ENCODE measurements around the gene SMAP1.

The SMAP1 gene

DNA sequence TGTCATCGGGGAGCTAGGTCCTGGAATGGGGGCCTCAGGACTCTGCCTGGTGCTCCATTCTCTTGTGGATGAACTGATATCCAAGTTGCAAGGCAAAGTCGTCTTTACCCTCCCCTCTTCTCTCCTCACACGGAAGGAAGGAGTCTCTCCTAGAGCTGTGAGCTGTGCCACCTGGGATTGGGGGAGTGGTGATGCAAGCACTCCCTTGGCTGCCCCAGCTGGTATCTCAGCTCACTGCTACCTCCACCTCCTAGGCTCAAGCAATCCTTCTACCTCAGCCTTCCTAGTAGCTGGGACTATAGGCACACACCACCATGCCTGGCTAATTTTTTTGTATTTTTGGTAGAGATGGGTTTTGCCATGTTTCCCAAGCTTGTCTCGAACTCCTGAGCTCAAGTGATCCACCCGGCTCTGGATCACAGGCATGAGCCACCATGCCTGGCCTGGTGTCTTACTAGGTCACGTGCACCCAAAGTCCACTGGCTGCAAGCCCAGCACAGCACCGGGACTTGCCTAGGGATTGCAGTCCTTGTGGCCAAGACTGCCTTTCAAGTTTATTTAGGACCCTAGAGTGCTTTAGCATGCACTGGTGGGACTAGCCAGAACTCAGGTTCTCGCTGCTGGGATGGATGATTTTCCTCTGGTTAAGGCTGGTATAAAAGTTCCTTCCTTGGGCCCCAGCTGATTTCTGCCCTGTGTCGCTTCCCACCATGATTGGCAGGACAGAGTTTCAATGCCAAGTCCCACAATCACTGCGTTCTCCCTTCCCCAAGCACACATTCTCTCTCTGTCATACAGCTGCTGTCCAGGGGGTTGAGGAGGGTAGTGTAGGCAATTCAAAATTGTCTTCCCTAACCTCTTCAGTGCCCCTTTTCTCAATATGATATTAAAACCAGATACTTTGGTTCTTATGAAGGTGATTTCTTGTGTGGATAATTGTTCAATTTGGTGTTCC is 33.5 kb downstream of the SMAP1 start:
- H3K27ac ChIP-seq, result no peak overlapping the region
- no peak for TF ChIP-seq ZFX (IDR thresholded peaks at IDR 0.05; ENCODE audit: borderline replicate concordance)
- TF ChIP-seq, protein P1, sequence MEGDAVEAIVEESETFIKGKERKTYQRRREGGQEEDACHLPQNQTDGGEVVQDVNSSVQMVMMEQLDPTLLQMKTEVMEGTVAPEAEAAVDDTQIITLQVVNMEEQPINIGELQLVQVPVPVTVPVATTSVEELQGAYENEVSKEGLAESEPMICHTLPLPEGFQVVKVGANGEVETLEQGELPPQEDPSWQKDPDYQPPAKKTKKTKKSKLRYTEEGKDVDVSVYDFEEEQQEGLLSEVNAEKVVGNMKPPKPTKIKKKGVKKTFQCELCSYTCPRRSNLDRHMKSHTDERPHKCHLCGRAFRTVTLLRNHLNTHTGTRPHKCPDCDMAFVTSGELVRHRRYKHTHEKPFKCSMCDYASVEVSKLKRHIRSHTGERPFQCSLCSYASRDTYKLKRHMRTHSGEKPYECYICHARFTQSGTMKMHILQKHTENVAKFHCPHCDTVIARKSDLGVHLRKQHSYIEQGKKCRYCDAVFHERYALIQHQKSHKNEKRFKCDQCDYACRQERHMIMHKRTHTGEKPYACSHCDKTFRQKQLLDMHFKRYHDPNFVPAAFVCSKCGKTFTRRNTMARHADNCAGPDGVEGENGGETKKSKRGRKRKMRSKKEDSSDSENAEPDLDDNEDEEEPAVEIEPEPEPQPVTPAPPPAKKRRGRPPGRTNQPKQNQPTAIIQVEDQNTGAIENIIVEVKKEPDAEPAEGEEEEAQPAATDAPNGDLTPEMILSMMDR (IDR thresholded peaks at IDR 0.05), result no peak

DNA sequence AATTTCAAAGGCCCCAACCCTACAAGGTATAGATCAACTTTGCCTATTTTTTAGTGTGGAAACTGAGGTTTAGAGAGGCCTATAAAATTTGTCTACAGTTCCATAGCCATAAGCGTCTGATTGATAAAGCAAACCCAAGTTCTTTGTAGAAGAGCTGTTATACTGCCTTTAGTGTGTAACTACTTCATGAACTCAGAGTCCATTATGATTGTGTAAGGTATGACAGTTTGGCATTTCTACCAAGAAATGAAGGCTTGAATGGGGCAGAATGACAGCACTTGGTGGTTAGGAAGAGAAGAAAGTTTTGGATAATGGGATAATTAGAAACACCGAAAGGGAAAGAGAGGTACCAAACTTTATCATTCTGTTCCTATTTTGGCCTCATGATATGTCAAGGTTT is 38.1 kb downstream of the SMAP1 start:
- H3K27ac ChIP-seq, result no peak overlapping the region
- TF ChIP-seq, protein P1 (IDR thresholded peaks at IDR 0.05), result no peak

DNA sequence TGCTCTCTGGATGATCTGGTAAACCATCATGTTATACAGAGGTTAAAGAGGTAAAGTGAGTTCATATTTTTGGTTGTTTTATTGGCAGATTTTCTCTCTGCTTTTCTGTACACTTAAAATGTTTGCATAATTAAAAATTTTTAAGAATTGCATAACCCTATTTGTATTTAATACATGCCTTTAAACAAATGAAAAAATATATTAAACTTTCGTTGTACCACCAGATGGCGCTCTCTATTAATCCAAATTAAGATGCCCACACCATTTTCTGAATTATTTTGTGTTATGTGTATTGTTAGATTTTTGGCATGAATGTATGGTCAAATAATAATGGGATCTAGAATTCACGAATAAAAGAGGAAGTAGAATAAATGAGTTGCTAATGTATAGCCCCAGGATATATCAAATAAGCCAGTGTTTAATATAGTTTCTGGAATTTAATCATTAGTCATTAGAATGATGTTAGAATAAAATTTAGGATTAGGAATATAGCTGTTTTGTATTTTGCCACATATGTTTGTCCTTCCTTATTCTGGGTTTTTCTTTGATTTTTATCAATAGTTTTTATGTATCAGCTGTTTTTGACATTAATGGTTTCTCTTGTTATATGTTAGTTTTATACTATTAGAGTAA is 38.9 kb downstream of the SMAP1 start:
- TF ChIP-seq, protein P1 (IDR thresholded peaks at IDR 0.05), result peak; percentile 82
- no peak for TF ChIP-seq ZFX (IDR thresholded peaks at IDR 0.05; ENCODE audit: borderline replicate concordance)
- H3K27ac ChIP-seq, result no peak overlapping the region

GRCh38 chr6:70707893-70708292 is 40.2 kb downstream of the SMAP1 start:
- TF ChIP-seq, protein P1 (IDR thresholded peaks at IDR 0.05), result no peak
- no peak for TF ChIP-seq ZFX (IDR thresholded peaks at IDR 0.05; ENCODE audit: borderline replicate concordance)

DNA sequence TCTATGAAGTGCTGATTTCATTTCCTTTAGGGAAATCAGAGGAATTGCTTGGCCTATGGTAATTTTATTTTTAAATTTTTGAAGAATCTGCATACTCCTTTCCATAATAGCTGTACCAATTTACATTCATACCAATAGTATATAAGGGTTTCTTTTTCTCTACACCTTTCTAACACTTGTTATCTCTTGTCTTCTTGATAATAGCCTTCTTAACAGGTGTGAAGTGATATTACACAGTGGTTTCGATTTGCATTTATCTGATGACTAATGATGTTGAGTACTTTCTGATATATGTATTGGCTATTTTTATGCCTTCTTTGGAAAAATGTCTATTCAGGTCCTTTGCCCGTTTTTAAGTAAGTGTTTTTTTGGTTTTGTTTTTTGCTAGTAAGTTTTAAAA is 40.8 kb downstream of the SMAP1 start:
- no peak for TF ChIP-seq ZFX (IDR thresholded peaks at IDR 0.05; ENCODE audit: borderline replicate concordance)
- TF ChIP-seq, protein P1 (IDR thresholded peaks at IDR 0.05), result no peak
- no peak overlapping the region for H3K27ac ChIP-seq

More at GRCh38 chr6:70707893-70708292, 40.2 kb downstream of the SMAP1 start:
- no peak overlapping the region for H3K27ac ChIP-seq

DNA sequence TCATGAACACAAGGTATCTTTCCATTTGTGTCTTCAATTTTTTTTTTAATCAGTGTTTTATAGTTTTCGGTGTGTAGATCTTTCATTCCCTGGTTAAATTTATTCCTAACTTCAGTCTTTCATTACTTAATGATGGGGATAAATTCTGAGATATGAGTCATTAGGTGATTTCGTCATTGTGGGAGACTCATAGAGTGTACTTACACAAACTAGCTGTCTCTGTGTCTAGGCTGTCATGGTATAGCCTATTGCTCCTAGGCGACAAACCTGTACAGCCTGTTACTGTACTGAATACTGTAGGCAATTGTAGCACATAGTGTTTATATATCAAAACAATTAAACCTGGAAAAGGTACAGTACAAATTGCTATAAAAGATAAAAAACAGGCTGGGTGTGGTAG is 42.1 kb downstream of the SMAP1 start:
- no peak for TF ChIP-seq ZFX (IDR thresholded peaks at IDR 0.05; ENCODE audit: borderline replicate concordance)
- TF ChIP-seq, protein P1 (IDR thresholded peaks at IDR 0.05), result no peak
- no peak overlapping the region for H3K27ac ChIP-seq
